K562 treated with DMSO at 1 percent for 48 hours (cell line): ENCODE measurements around the gene CTU1. TPM values are rescaled to one million over a fixed set of nuclear protein-coding genes. Genes with fewer than 3 reads are reported as not detected.

Source experiments
- total RNA-seq: library from RNA; unstranded; fragments of 300-600 nt; gene quantifications from 2 replicates; pipeline ENCODE4 v1.2.3, GENCODE V29; 2022; ENCODE audit warnings: low replicate concordance; ENCODE audit errors: extremely low read depth

Gene CTU1
- not detected in 2 replicates for total RNA-seq

GRCh38 chr19:51108066-51108804, at the start of gene CTU1:
TSS of gene CTU1 (minus strand) at chr19:51108409. CDS start at chr19:51104569, 3,840 bp downstream.

DNA sequence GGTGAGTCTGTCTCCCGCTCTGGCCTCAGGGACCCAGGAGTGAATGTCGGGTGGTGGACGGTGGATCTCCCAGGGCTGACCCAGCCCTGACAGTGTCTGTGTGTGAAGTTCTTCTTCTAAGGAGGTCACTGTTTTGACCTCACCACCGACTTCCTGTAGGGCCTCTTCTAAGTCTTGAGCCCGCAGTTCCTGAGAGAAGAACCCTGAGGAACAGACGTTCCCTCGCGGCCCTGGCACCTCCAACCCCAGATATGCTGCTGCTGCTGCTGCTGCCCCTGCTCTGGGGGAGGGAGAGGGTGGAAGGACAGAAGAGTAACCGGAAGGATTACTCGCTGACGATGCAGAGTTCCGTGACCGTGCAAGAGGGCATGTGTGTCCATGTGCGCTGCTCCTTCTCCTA, 33.9 kb upstream of the CTU1 start, which contains the start of gene SIGLEC7:
TSS of gene SIGLEC7 (plus strand) at position 183 of the 400 bp plus-strand sequence. CDS start at position 252, 69 bp downstream.

DNA sequence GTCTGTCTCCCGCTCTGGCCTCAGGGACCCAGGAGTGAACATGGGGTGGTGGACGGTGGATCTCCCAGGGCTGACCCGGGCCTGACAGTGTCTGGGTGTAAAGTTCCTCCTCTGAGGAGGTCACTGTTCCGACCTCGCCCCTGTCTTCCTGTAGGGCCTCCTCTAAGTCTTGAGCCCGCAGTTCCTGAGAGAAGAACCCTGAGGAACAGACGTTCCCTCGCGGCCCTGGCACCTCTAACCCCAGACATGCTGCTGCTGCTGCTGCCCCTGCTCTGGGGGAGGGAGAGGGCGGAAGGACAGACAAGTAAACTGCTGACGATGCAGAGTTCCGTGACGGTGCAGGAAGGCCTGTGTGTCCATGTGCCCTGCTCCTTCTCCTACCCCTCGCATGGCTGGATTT, 16.5 kb upstream of the CTU1 start, which contains the start of gene SIGLEC9:
TSS of gene SIGLEC9 (plus strand) at position 178 of the 400 bp plus-strand sequence. CDS start at position 247, 69 bp downstream.

GRCh38 chr19:51082611-51083010, 25.6 kb downstream of the CTU1 start, which contains the start of gene KLK14:
TSS of gene KLK14 (minus strand) at chr19:51082887. CDS start at chr19:51082614, 273 bp downstream.

DNA sequence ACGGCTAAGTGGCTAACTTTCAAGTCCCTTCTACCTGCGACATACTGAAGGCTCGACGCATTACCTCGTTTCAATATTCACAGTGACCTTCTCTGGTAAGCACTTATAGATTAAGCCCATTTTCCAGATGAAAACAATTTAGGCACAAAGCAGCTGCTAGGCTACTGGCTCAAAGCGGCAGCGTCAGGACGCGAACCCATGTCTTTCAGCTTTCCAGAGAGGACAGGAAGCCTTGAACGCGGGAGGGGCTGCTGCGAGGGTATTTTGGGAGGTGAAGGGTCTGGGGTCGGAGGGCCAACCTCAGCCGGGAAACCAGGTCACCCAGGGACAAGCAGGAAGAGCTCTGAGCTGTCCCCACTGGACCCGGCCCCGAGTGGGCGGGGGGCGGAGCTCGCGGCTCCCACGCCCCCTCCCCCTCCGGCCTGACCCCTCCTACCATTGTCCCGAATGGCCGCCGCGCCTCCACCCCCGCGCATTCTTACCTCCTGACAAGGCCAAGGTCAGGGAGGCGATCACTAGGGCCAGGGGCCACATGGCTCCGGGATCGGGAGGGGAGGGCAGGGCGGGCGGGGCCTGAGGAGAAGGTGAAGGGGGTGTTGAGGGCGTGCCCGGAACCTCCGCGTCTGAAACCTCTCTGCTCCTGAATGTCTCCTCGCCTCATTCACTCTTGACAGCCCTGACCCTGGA, 43.5 kb downstream of the CTU1 start, which contains the start of gene KLK13:
TSS of gene KLK13 (minus strand) at position 559 of the 687 bp plus-strand sequence. CDS start at position 534, 25 bp downstream.

Other genes starting within 250 kb of the CTU1 start
- gene KLK2, start 235.0 kb downstream of the CTU1 start, total RNA-seq = not detected in 2 replicates
- gene KLK4, start 197.0 kb downstream of the CTU1 start, total RNA-seq = not detected in 2 replicates
- not detected in 2 replicates for gene KLK5, start 155.4 kb downstream of the CTU1 start, total RNA-seq
- gene KLK6, start 138.8 kb downstream of the CTU1 start, total RNA-seq = not detected in 2 replicates
- not detected in 2 replicates for gene KLK7, start 124.5 kb downstream of the CTU1 start, total RNA-seq
- not detected in 2 replicates for gene KLK8, start 106.8 kb downstream of the CTU1 start, total RNA-seq
- not detected in 2 replicates for gene KLK10, start 88.7 kb downstream of the CTU1 start, total RNA-seq
- not detected in 2 replicates for gene KLK11, start 81.8 kb downstream of the CTU1 start, total RNA-seq
- gene KLK12, start 73.4 kb downstream of the CTU1 start, total RNA-seq = not detected in 2 replicates
- not detected in 2 replicates for gene KLK13, start 43.3 kb downstream of the CTU1 start, total RNA-seq
- gene KLK14, start 25.5 kb downstream of the CTU1 start, total RNA-seq = not detected in 2 replicates
- gene SIGLEC9, start 16.5 kb upstream of the CTU1 start, total RNA-seq = not detected in 2 replicates
- gene SIGLEC7, start 33.9 kb upstream of the CTU1 start, total RNA-seq = not detected in 2 replicates
- not detected in 2 replicates for gene CD33, start 116.7 kb upstream of the CTU1 start, total RNA-seq
- not detected in 2 replicates for gene SIGLECL1, start 142.7 kb upstream of the CTU1 start, total RNA-seq
- gene IGLON5, start 203.2 kb upstream of the CTU1 start, total RNA-seq = not detected in 2 replicates
- not detected in 2 replicates for gene VSIG10L, start 233.7 kb upstream of the CTU1 start, total RNA-seq